GM19025 (cell line): Measurements from ENCODE around the gene SGPP2.

Source experiments
- ATAC-seq: cut with Tn5 transposase; IDR thresholded peaks from one replicate; pipeline ENCODE4 v1.9.1; 2021; ENCODE audit warnings: mild to moderate bottlenecking, low read depth, moderate library complexity; ENCODE audit not compliant: unreplicated experiment

Gene SGPP2

GRCh38 chr2:222518570-222519381 is 94.4 kb downstream of the SGPP2 start:
- no peak for ATAC-seq

GRCh38 chr2:222521099-222521498 is 96.8 kb downstream of the SGPP2 start:
- ATAC-seq, result peak; percentile 57

GRCh38 chr2:222522082-222522481 is 97.7 kb downstream of the SGPP2 start:
- ATAC-seq, result no peak

- ATAC-seq, result peak; percentile 44
Measured at GRCh38 chr2:222523783-222524544, 99.6 kb downstream of the SGPP2 start.

GRCh38 chr2:222525811-222526210 is 101.5 kb downstream of the SGPP2 start:
- ATAC-seq, result no peak

- ATAC-seq, result no peak
Measured at GRCh38 chr2:222526480-222527277, 102.3 kb downstream of the SGPP2 start.

GRCh38 chr2:222532315-222532714 is 108.0 kb downstream of the SGPP2 start:
- ATAC-seq, result no peak

GRCh38 chr2:222535477-222535876 is 111.1 kb downstream of the SGPP2 start:
- ATAC-seq, result no peak

GRCh38 chr2:222538535-222538934 is 114.2 kb downstream of the SGPP2 start:
- ATAC-seq, result no peak

GRCh38 chr2:222544661-222545060 is 120.3 kb downstream of the SGPP2 start:
- no peak for ATAC-seq

GRCh38 chr2:222545823-222546795 is 121.8 kb downstream of the SGPP2 start:
- no peak for ATAC-seq

GRCh38 chr2:222547083-222547482 is 122.7 kb downstream of the SGPP2 start:
- no peak for ATAC-seq

- no peak for ATAC-seq
Measured at GRCh38 chr2:222548992-222549391, 124.6 kb downstream of the SGPP2 start.

- ATAC-seq, result no peak
Measured at GRCh38 chr2:222554517-222554916, 130.2 kb downstream of the SGPP2 start.

- no peak for ATAC-seq
Measured at GRCh38 chr2:222561151-222561550, 136.8 kb downstream of the SGPP2 start.

GRCh38 chr2:222561817-222562645 is 137.7 kb downstream of the SGPP2 start:
- ATAC-seq, result peak; percentile 55

GRCh38 chr2:222563106-222563718 is 138.9 kb downstream of the SGPP2 start:
- ATAC-seq, result no peak

- ATAC-seq, result no peak
Measured at GRCh38 chr2:222563936-222564335, 139.6 kb downstream of the SGPP2 start.

GRCh38 chr2:222566229-222566628 is 141.9 kb downstream of the SGPP2 start:
- no peak for ATAC-seq
